ENCODE measurements around the gene C1orf21.

DNA sequence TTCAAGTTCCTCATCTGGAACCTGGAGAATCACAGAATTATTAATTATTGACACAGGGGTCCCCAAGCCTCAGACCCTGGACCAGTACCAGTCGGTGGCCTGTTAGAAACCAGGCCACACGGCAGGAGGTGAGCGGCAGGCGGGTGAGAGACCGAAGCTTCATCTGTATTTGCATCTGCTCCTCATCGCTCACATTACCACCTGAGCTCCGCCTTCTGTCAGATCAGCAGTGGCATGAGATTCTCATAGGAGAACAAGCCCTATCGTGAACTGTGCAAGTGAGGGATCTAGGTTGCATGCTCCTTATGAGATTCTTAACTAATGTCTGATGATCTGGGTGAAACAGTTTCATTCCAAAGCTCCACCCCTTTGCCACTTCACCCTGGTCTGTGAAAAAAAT, 125.9 kb downstream of the C1orf21 start:
- TF ChIP-seq, protein P1, sequence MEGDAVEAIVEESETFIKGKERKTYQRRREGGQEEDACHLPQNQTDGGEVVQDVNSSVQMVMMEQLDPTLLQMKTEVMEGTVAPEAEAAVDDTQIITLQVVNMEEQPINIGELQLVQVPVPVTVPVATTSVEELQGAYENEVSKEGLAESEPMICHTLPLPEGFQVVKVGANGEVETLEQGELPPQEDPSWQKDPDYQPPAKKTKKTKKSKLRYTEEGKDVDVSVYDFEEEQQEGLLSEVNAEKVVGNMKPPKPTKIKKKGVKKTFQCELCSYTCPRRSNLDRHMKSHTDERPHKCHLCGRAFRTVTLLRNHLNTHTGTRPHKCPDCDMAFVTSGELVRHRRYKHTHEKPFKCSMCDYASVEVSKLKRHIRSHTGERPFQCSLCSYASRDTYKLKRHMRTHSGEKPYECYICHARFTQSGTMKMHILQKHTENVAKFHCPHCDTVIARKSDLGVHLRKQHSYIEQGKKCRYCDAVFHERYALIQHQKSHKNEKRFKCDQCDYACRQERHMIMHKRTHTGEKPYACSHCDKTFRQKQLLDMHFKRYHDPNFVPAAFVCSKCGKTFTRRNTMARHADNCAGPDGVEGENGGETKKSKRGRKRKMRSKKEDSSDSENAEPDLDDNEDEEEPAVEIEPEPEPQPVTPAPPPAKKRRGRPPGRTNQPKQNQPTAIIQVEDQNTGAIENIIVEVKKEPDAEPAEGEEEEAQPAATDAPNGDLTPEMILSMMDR (conservative IDR thresholded peaks at IDR 0.05 in 1 of 2, IDR thresholded peaks at IDR 0.05 in 1 of 2; ENCODE audit: low read depth in 1 of 2, low read length in 2 of 2) = no peak
- TF ChIP-seq EZH2 (IDR thresholded peaks at IDR 0.05; ENCODE audit: low read length, missing control alignments) = no peak

Data from fibroblast of lung (primary cell).